Measurements from ENCODE around the gene OR11H7. TPM values are rescaled to one million over a fixed set of nuclear protein-coding genes. Genes with fewer than 3 reads are reported as not detected.
A peak's percentile ranks its signal among the peaks of the same experiment; 100 is the strongest.
"Not testable (repeated sequence)": the region's sequence is repeated elsewhere in the genome, so short reads cannot be mapped to it uniquely, and the experiment has no call there.

Gene OR11H7
- total and polyA plus RNA-seq, 4 experiments from 2014 or later, result not detected

DNA sequence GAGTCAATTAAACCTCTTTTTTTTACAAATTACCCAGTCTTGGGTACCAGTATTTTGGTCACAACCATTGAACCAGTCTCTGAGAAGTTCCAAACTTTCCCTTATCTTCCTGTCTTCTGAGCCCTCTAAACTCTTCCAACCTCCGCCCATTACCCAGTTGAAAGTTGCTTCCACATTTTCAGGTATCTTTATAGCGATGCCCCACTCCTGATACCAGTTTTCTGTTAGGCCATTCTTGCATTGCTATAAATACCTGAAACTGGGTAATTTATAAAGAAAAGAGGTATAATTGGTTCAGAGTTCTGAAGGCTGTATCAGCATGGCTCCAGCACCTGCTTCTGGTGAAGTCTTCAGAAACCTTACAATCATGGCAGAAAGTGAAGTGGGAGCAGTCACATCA, 45.3 kb downstream of the OR11H7 start:
- no peaks in the 10 kb centered on the region for H3K36me3 ChIP-seq (ENCODE audit: insufficient read depth, low read length)
- H3K36me3 Mint-ChIP-seq, result peaks cover 51 to 69% of the 10 kb centered on the region in 2 donors
- ChIA-PET CTCF (ENCODE audit: partially characterized antibody) (no interaction called here), POLR2A (ENCODE audit: partially characterized antibody) (no interaction called here)
- no peak overlapping the region for H3K4me3 Mint-ChIP-seq
- intact Hi-C loops (cut with micrococcal nuclease), result no loop called here
- H3K27ac Mint-ChIP-seq, result no peak overlapping the region
- no peak overlapping the region for H3K4me3 ChIP-seq (ENCODE audit: low read length in 2 of 2)
- peaks cover 6 to 17% (median 9%) of the 10 kb centered on the region in 4 donors for H3K4me1 Mint-ChIP-seq
- peaks cover 10 to 47% (median 40%) of the 10 kb centered on the region in 8 donors for H3K9me3 Mint-ChIP-seq
- no peak for DNase-seq
- H3K9me3 ChIP-seq (ENCODE audit: control insufficient read depth in 1 of 2, low read length in 2 of 2), result peaks cover 0 to 3% of the 10 kb centered on the region in 2 donors
- H3K27ac ChIP-seq (ENCODE audit: low read depth, low read length), result no peak overlapping the region
- peaks cover 10% of the 10 kb centered on the region for H3K4me1 ChIP-seq (ENCODE audit: insufficient read depth, low read length)
- no peaks in the 10 kb centered on the region for H3K27me3 Mint-ChIP-seq
- no peaks in the 10 kb centered on the region for H3K27me3 ChIP-seq (ENCODE audit: insufficient read depth, low read length)

GRCh38 chr14:20277409-20277808, 48.6 kb downstream of the OR11H7 start:
- peak overlapping the region in 1 of 7 donors; percentile 29 for H3K27ac Mint-ChIP-seq
- H3K4me3 Mint-ChIP-seq, result no peak overlapping the region
- H3K9me3 Mint-ChIP-seq, result peaks cover 7 to 42% (median 33%) of the 10 kb centered on the region in 8 donors
- no peak for DNase-seq
- H3K4me1 Mint-ChIP-seq, result peaks cover 14 to 43% (median 26%) of the 10 kb centered on the region in 4 donors
- peaks cover 26% of the 10 kb centered on the region for H3K4me1 ChIP-seq (ENCODE audit: insufficient read depth, low read length)
- H3K36me3 Mint-ChIP-seq, result peaks cover 59 to 79% of the 10 kb centered on the region in 2 donors
- no peaks in the 10 kb centered on the region for H3K27me3 Mint-ChIP-seq
- H3K27me3 ChIP-seq (ENCODE audit: insufficient read depth, low read length), result no peaks in the 10 kb centered on the region
- ChIA-PET CTCF (ENCODE audit: partially characterized antibody) (no interaction called here), POLR2A (ENCODE audit: partially characterized antibody) (no interaction called here)
- H3K9me3 ChIP-seq (ENCODE audit: control insufficient read depth in 1 of 2, low read length in 2 of 2), result peaks cover 0 to 3% of the 10 kb centered on the region in 2 donors
- intact Hi-C loops (cut with micrococcal nuclease), result no loop called here
- H3K4me3 ChIP-seq (ENCODE audit: low read length in 2 of 2), result no peak overlapping the region
- no peaks in the 10 kb centered on the region for H3K36me3 ChIP-seq (ENCODE audit: insufficient read depth, low read length)
- H3K27ac ChIP-seq (ENCODE audit: low read depth, low read length), result no peak overlapping the region

- Histone ChIP-seq H3K4me3 (ENCODE audit: low read length in 2 of 2) (no peak overlapping the region), H3K9me3 (ENCODE audit: control insufficient read depth in 1 of 2, low read length in 2 of 2) (no peaks in the 10 kb centered on the region), H3K36me3 (ENCODE audit: insufficient read depth, low read length) (no peaks in the 10 kb centered on the region), H3K27me3 (ENCODE audit: insufficient read depth, low read length) (no peaks in the 10 kb centered on the region), H3K4me1 (ENCODE audit: insufficient read depth, low read length) (peaks cover 26% of the 10 kb centered on the region), H3K27ac (ENCODE audit: low read depth, low read length) (no peak overlapping the region)
- Mint-ChIP-seq H3K4me3 (peak overlapping the region in 3 of 8 donors; percentile 12 to 65 (median 33)), H3K27ac (peak overlapping the region in 3 of 7 donors; percentile 17 to 48 (median 22)), H3K27me3 (no peaks in the 10 kb centered on the region), H3K9me3 (peaks cover 6 to 36% (median 25%) of the 10 kb centered on the region in 8 donors), H3K36me3 (peaks cover 62 to 79% of the 10 kb centered on the region in 2 donors), H3K4me1 (peaks cover 17 to 48% (median 30%) of the 10 kb centered on the region in 4 donors)
- intact Hi-C loops (cut with micrococcal nuclease), result no loop called here
- DNase-seq, result peak in 2 of 5 donors; percentile 1
- POLR2A ChIA-PET (ENCODE audit: partially characterized antibody), result interaction anchor here (1.3 kb wide), 1 partner anchor 27 kb away, joined by 5 read pairs; no protein-coding TSS in a partner anchor
- CTCF ChIA-PET (ENCODE audit: partially characterized antibody), result no interaction called here
Observed at GRCh38 chr14:20278414-20278813, 49.6 kb downstream of the OR11H7 start.

DNA sequence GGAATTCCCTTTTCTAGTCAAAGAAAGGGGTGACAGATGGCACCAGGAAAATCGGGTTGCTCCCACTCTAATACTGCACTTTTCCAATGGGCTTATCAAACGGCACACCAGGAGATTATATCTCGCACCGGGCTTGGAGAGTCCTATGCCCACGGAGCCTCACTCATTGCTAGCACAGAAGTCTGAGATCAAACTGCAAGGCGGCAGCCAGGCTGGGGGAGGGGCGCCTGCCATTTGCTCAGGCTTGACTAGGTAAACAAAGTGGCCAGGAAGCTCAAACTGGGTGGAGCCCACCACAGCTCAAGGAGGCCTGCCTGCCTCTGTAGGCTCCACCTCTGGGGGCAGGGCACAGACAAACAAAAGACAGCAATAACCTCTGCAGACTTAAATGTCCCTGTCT, 51.5 kb downstream of the OR11H7 start:
- H3K27me3 Mint-ChIP-seq; H3K27me3 ChIP-seq (ENCODE audit: insufficient read depth, low read length); H3K27ac ChIP-seq (ENCODE audit: low read depth, low read length); H3K9me3 ChIP-seq (ENCODE audit: control insufficient read depth in 1 of 2, low read length in 2 of 2); CTCF ChIA-PET (ENCODE audit: partially characterized antibody); H3K36me3 ChIP-seq (ENCODE audit: insufficient read depth, low read length); H3K4me3 ChIP-seq (ENCODE audit: low read length in 2 of 2); intact Hi-C loops (cut with micrococcal nuclease); POLR2A ChIA-PET (ENCODE audit: partially characterized antibody): not testable (repeated sequence)
- H3K4me1 Mint-ChIP-seq, result peaks cover 17 to 48% (median 31%) of the 10 kb centered on the region in 4 donors
- peak overlapping the region in 6 of 7 donors; percentile 21 to 89 (median 52) for H3K27ac Mint-ChIP-seq
- H3K4me1 ChIP-seq (ENCODE audit: insufficient read depth, low read length), result peaks cover 26% of the 10 kb centered on the region
- peak in 4 of 5 donors; percentile 6 to 31 (median 12) for DNase-seq
- peak overlapping the region in 5 of 8 donors; percentile 17 to 82 (median 49) for H3K4me3 Mint-ChIP-seq
- H3K36me3 Mint-ChIP-seq, result peaks cover 56 to 72% of the 10 kb centered on the region in 2 donors
- H3K9me3 Mint-ChIP-seq, result peaks cover 2 to 21% (median 10%) of the 10 kb centered on the region in 8 donors

Other genes with a start within 250 kb of the OR11H7 start
- not detected for gene OR4Q2, start 226.8 kb upstream of the OR11H7 start, total RNA-seq
- not detected for gene OR4Q2, start 226.8 kb upstream of the OR11H7 start, polyA plus RNA-seq
- gene OR4K14, start 209.7 kb upstream of the OR11H7 start, total RNA-seq, result not detected
- gene OR4K14, start 209.7 kb upstream of the OR11H7 start, polyA plus RNA-seq, result not detected
- not detected for gene OR4K13, start 192.9 kb upstream of the OR11H7 start, total RNA-seq
- not detected for gene OR4K13, start 192.9 kb upstream of the OR11H7 start, polyA plus RNA-seq
- gene OR4L1, start 168.9 kb upstream of the OR11H7 start, total RNA-seq, result not detected
- gene OR4L1, start 168.9 kb upstream of the OR11H7 start, polyA plus RNA-seq, result not detected
- not detected for gene OR4K17, start 118.2 kb upstream of the OR11H7 start, total RNA-seq
- not detected for gene OR4K17, start 118.2 kb upstream of the OR11H7 start, polyA plus RNA-seq
- gene OR4N5, start 90.2 kb upstream of the OR11H7 start, total RNA-seq, result not detected
- gene OR4N5, start 90.2 kb upstream of the OR11H7 start, polyA plus RNA-seq, result not detected
- not detected for gene OR11G2, start 38.1 kb upstream of the OR11H7 start, total RNA-seq
- not detected for gene OR11G2, start 38.1 kb upstream of the OR11H7 start, polyA plus RNA-seq
- not detected for gene OR11H6, start 5.3 kb upstream of the OR11H7 start, total RNA-seq
- not detected for gene OR11H6, start 5.3 kb upstream of the OR11H7 start, polyA plus RNA-seq
- not detected for gene OR11H4, start 10.3 kb downstream of the OR11H7 start, total RNA-seq
- not detected for gene OR11H4, start 10.3 kb downstream of the OR11H7 start, polyA plus RNA-seq
- 10 to 100 TPM; 26.0 to 26.1 TPM for gene TTC5, start 77.0 kb downstream of the OR11H7 start, total RNA-seq
- gene TTC5, start 77.0 kb downstream of the OR11H7 start, polyA plus RNA-seq, result 10 to 100 TPM; 23.8 to 26.1 TPM
- 10 to 100 TPM; 21.2 to 24.3 TPM for gene CCNB1IP1, start 104.3 kb downstream of the OR11H7 start, total RNA-seq
- gene CCNB1IP1, start 104.3 kb downstream of the OR11H7 start, polyA plus RNA-seq, result 10 to 100 TPM; 10.6 to 11.5 TPM
- gene PARP2, start 114.7 kb downstream of the OR11H7 start, total RNA-seq, result 10 to 100 TPM; 20.3 to 25.0 TPM
- gene PARP2, start 114.7 kb downstream of the OR11H7 start, polyA plus RNA-seq, result 10 to 100 TPM; 13.1 to 13.6 TPM
- gene TEP1, start 184.5 kb downstream of the OR11H7 start, total RNA-seq, result 10 to 100 TPM; 66.7 to 67.3 TPM
- 1 to 10 TPM in 1 of 2 donors, not detected in 1; 6.8 TPM for gene TEP1, start 184.5 kb downstream of the OR11H7 start, polyA plus RNA-seq
- gene KLHL33, start 207.2 kb downstream of the OR11H7 start, total RNA-seq, result under 1 TPM; 0.14 to 0.15 TPM
- not detected for gene KLHL33, start 207.2 kb downstream of the OR11H7 start, polyA plus RNA-seq
- 10 to 100 TPM; 72.3 to 75.9 TPM for gene OSGEP, start 225.8 kb downstream of the OR11H7 start, total RNA-seq
- gene OSGEP, start 225.8 kb downstream of the OR11H7 start, polyA plus RNA-seq, result 10 to 100 TPM; 39.3 to 41.8 TPM
- 100 to 1,000 TPM; 102 to 105 TPM for gene APEX1, start 226.2 kb downstream of the OR11H7 start, total RNA-seq
- 100 to 1,000 TPM; 138 to 144 TPM for gene APEX1, start 226.2 kb downstream of the OR11H7 start, polyA plus RNA-seq
- gene PIP4P1, start 232.5 kb downstream of the OR11H7 start, total RNA-seq, result 10 to 100 TPM; 77.8 to 78.1 TPM
- gene PIP4P1, start 232.5 kb downstream of the OR11H7 start, polyA plus RNA-seq, result 10 to 100 TPM; 32.4 to 44.3 TPM
- gene PNP, start 240.4 kb downstream of the OR11H7 start, total RNA-seq, result 100 to 1,000 TPM; 106 to 108 TPM
- 100 to 1,000 TPM in 1 of 2 donors, 10 to 100 TPM in 1; 53.8 to 101 TPM for gene PNP, start 240.4 kb downstream of the OR11H7 start, polyA plus RNA-seq